ENCODE data around the gene GSG1L.
"Not testable (repeated sequence)": the region's sequence is repeated elsewhere in the genome, so short reads cannot be mapped to it uniquely, and the experiment has no call there.

Gene GSG1L

DNA sequence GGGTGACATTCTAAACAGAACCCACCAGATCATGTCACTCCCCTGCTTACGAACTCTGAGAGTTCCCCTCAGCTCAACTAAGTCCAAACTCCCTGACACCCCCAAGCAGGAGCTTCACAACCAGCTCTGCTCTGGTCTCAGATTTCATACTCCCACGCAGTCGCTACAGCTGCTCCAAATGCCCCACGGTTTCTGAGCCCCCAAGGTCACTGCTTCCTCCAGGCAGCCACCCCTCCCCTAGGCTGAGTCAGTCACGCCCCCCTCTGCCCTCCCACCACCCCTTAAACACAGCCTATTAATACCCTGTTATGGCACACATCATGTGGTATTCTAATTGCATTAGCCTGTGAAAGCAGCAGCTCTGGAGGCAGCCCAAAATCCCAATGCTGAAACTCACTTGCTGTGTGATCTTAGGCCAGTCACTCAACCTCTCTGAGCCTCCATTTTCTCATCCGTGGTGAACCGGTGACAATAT is 51.5 kb downstream of the GSG1L start:
- no peak for DNase-seq

DNA sequence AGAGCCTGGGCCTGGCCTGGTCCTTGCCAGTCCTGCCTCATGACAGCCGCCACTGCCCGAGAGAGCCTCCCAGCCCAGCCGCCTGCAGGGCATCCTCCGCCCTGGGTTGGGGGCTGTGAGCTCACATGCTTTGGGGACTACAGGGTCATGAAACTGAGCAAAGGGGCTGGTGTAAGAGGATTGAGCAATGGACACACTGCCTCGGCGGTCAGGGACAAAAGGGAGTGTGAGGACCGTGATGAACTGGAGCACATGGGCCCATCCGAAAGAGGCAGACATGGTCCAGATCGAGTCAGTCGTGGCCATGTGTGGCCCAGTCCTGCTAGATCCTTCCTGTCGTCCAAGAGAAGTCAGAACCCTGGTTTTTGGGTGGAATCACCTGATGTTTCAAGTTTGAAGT is 52.3 kb downstream of the GSG1L start:
- DNase-seq = no peak

- DNase-seq = no peak
Observed at GRCh38 chr16:28010671-28011070, 52.8 kb downstream of the GSG1L start.

DNA sequence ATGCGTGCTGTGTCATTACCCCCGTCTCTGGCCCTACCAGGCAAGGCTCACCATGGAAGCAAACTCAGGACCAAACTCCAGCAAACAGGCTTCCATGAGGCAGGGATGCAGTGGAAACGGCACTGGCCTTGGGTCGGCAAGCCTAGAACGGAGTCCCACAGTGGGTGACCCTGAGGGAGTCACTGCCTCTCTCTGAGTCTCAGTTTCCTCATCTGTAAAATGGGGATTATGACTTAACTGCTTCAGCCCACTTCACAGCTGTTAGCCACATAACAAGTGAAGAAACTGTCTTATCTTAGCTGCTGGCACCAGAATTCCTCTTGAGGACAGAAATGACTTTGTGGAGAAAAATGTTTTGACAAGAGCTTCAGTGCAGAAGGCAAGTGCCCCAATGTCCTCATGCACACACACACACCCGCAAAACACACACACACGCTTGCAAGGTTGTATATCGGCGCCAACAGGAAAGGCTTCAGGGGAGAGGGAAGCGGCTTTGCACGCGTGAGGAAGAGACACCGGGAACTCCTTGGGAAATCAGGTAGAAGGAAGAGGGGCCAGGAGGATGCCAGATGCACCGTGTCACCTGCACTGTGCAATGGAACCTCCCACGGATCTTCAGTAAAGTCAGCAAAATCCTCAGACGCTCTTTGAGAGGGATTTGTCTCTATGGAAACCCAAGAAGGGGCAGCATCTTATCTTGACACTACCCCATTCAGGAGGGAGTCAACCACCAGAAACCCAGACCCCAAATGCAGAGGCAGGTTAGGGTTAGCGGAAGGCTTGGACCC is 53.7 kb downstream of the GSG1L start:
- DNase-seq = no peak

GRCh38 chr16:28003923-28004322 is 59.6 kb downstream of the GSG1L start:
- no peak for DNase-seq

GRCh38 chr16:28003021-28003865 is 60.3 kb downstream of the GSG1L start:
- DNase-seq = no peak

- no peak for DNase-seq
Observed at GRCh38 chr16:28001642-28002041, 61.9 kb downstream of the GSG1L start.

- DNase-seq = no peak
Observed at GRCh38 chr16:28001184-28001583, 62.3 kb downstream of the GSG1L start.

GRCh38 chr16:28000314-28001169 is 63.0 kb downstream of the GSG1L start:
- DNase-seq = no peak

DNA sequence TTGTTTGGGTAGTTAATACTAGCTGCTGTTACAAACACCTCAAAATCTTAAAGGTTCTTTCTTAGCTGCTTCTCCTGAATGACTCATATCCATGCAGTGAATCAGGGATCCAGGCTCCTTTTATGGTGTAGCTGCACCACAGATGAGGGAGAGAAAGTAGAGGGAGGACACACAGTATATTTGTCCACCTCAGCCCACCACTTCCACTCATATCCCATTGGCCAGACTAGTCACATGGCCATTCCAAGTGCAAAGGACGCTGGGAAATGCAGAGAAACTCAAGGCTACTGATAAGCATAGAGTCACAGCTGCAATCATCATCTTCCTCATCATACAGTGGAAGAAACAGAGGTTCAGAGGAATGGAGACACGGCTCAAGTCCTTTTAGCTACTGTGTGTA is 63.8 kb downstream of the GSG1L start:
- DNase-seq = no peak

DNA sequence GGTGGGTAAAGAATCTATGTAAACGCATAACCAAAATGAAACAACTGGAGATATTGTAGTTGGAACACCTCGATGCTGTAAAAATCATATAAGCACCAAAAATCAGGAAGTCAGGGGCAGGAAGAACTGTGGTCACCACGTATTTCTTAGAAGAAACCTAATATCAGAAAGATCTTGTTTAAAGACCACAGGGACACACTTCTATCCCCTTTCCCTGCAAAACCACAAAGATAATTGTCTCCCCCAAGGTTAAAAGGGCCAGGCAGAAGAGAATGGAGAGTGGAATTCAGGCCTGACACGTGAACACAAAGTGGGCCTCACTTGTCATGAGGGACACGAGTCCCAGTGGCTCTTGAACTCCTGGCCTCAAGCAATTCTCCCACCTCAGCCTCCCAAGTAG is 68.1 kb downstream of the GSG1L start:
- no peak for DNase-seq

GRCh38 chr16:27994686-27995085 is 68.8 kb downstream of the GSG1L start:
- DNase-seq = no peak

GRCh38 chr16:27993587-27993986 is 69.9 kb downstream of the GSG1L start:
- no peak for DNase-seq

DNA sequence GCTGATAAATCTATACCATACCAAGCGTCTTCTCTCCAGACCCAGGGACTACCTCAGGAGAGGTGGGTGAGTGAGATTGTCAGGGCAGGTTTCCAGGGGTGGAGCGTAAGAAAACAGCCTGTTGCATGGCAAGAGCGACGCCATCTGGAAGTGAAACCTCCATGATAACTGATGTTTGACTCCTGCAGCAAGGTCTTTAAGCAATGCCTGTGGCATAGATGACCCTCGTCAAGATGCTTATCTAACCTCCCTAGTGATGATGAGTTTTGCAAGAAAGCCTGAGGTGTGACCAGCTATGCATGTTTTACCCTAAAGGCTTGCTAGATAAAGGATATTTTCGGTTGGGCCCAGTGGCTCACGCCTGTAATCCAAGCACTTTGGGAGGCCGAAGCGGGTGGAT is 71.6 kb downstream of the GSG1L start:
- DNase-seq = no peak

- DNase-seq = no peak
Observed at GRCh38 chr16:27985981-27986380, 77.5 kb downstream of the GSG1L start.

GRCh38 chr16:27984121-27984520 is 79.4 kb downstream of the GSG1L start:
- no peak for DNase-seq

DNA sequence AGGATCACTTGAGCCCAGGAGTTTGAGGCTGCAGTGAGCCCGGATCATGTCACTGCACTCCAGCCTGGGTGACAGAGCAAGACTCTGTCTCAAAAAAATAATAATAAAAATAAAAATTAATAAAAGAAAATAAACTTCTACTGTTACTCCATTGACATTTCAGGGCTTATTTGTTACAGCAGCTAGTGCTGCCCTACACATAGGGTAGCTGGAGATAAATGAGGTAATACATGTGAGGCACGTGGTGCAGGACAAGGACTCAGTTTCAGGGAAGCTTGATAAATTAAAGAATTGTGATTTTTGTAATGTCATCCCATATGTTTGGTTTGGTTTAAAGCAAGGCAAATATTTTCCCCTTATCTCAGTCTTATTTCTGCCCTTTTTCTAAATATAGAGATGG is 80.3 kb downstream of the GSG1L start:
- no peak for DNase-seq

- no peak for DNase-seq
Observed at GRCh38 chr16:27982184-27982583, 81.3 kb downstream of the GSG1L start.

DNA sequence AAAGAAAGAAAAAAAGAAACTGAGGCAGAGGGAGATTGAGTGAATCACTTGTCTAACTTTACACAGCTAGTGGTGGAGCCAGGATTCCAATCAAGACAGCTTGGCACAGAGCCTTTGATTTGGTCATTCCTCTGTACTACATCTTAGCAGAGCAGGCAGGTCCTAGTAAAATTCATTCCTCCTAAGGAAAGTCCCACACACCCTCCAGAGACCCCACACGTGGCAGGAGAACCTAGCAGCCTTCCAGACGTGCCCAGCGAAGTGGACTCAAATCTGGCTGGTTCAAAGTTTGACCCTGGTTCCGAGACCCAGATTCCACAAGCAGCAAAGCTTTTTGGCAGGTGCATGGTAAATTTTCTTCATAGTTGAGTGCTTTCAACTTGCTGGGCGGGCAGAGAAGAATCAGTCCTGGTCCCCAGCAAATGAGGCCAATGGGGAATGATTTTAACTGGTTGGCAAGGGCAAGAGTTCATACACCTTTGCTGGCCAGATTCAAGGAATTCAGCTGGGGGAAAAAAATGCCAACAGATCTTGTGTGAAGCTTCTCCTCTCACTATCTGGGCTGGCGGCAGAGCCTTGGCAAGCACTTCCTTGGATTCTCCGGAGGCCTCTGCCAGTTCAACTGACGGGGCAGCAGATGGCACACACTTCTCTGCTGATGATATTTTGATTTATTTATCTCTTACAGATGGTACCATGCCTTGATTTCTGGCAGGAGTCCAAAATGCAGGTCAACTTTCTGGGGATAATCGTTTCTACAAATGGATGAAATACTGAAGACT is 82.4 kb downstream of the GSG1L start:
- no peak for DNase-seq

DNA sequence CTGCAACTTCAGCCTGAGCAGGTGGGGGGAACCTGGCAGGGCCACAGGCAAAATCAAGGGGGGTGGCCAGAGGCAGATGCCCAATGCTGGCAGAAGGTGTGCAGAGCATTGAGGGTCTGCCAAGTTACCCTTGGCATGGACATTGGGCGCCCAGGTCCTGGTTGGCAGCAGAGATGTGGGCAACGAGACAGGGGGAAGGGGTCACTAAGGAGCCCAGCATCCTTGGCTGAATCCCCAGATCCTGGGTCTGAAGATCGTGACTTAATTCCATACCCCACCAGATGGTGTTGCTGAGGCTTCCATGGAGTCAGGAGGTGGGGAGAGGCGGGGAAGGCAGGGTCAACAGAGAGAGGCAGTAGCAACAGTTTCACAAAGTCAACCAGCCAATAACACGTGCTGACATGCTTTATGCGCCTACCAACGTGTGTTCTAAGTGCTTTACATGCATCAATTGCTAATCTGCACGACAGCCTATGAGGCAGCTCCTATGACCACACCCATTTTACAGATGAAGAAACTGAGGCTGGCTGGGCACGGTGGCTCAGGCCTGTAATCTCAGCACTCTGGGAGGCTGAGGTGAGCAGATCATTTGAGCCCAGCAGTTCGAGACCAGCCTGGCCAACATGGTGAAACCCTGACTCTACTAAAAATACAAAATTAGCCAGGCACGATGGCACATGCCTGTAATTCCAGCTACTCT is 83.3 kb downstream of the GSG1L start:
- no peak for DNase-seq

DNA sequence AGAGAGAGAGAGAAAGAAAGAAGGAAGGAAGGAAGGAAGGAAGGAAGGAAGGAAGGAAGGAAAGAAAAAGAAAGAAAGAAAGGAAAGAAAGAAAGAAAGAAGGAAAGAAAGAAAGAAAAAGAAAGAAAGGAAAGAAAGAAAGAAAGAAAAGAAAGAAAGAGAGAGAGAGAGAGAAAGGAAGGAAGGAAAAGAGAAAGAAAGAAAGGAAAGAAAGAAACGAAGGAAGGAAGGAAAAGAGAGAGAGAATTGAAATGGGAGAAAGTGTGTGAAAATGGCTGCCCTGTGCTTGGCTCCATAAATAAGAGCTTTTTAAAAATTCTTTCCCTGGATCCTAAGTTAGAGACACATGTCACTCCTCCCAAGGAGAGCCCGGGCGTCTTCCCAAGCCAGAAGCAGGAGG is 83.8 kb downstream of the GSG1L start:
- not testable (repeated sequence) for DNase-seq

GRCh38 chr16:27978876-27979275 is 84.6 kb downstream of the GSG1L start:
- DNase-seq = no peak

Measured in activated CD4-positive, alpha-beta T cell treated with anti-CD3 and anti-CD28 coated beads for 1 hour (primary cell).